T1000 (cell line): ENCODE measurements around the gene MC3R.

Experiments
- DNase-seq: peaks from one replicate; lab custom pipeline; 2025; ENCODE audit warnings: mixed read lengths; lab: John Stamatoyannopoulos, UW

Gene MC3R

DNA sequence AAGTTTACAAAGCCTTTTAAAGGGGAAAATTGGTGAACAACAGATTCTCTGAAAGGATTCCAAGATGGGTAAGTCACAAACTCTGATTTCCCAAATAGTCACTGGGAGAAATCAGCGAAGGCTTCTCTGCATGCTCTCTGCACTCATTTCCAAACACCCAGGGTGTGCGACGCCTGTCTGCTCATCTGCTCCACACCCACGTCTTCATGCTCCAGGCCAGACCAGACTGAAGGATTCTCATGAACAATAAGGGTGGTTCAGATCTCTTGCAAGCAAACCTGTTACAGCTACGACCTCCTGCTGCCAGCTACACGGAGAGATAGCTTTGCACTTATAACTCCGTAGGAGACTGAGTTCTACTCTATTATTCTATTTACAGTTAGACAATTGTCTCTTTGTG is 1.4 kb downstream of the MC3R start:
- no peak for DNase-seq

DNA sequence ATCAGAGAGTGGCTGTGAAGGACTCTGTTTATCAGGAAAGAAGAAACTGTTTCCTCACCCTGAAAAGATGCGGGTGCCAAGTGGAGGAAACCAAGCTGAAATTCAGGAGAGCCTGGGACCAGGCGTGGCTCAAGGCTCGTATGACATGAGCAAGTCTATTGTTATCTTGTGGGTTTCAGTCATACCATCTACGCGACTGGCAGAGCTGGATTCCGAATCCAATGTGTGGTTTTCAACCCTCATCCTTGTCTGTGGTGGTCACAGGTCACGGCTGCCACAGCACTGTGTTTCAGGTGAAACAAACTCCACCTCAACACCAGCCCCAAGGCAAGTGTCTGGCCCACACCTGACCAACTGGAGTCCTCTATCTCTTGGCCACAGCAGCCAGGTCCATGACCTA is 9.1 kb downstream of the MC3R start:
- DNase-seq: no peak

DNA sequence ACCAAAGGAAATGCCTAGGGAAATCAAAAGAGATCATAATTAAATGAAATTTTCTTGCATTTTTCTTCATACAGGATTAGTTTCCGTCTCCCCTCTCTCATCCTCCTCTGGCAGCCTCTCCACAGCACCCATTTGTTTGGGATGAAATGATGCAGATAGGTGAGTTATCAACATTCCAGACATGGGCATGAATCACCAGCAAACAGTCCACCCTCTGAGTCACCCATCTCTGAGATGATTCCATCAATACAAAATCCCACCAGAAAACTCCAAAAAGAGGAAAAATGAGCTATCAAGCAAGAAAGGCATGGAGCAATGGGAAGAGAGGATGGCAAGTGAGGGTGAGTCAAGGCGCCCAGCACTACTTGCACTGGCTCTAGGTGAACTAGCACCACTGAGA is 11.4 kb downstream of the MC3R start:
- no peak for DNase-seq

DNA sequence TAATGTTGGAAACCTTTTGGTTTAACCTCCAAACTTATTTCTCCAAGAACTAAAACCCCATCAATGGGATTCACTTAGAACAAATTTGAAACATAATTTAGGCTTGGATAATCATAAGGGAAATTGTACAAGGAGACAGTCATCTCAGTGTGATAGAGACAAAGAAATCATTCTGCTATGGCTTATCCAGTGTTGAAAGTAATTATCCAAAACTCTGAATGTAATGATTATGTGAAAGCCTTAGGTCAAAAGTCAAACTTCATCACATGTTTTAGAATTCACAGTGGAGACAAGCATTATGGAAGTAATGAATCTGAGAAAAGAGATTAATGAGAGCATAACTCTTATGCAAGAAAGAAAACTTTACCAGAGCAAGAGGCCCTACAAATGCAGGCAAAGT is 20.0 kb downstream of the MC3R start:
- no peak for DNase-seq

DNA sequence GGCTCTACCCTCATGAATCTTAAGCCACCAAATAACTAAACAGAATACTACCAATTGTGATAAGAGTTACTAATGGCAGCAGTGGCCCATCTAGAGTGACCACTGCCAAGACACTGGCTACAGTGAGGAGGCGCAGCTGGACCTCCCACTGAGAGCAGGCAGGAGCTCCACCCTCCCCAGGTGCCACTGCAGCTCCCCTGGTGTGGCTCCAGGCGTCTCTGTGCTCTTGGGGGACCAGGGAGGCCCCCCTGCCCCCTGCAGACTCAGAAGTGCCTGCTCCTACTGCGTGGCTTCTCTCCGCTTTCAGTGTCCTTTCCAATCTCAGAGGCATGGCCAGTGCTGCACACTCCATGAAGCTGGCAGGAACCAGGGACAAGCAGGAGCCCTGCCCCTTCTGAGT is 23.4 kb downstream of the MC3R start:
- DNase-seq: no peak

DNA sequence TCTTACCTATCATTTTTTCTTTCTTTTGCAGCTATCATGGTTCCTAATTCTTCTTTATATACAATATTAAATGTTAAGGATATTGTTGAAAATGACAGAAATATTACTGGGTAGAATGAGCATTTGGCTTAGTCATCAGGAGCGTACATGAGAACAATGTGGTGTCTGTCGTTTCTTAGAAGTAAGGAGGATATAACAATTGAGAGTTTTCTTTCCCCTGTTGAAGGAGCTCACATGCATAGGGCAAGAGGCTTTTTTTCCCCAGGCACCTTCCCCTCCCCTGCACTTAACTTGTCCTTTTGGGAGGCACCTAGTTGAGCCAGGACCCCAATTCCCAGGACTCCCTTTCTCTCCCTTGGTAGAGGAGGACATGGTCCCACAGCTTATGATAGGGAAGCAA is 25.0 kb downstream of the MC3R start:
- no peak for DNase-seq

DNA sequence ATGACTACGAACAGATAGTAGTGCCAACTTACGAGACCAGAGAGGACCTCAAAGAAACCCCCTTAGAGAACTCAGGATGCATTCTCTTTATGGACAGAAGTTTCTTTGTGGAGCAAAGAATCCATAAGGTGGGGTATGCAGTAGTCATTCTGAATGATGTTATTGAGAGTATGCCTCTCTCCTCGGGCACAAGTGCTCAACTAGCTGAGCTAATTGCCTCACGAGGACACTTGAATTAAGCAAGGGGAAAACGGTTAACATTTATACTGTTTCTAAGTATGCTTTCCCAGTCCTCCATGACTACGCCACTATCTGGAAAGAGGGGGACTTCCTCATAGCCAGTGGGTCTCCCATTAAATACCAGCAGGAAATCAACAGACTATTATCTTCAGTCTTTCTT is 25.6 kb downstream of the MC3R start:
- DNase-seq: no peak

DNA sequence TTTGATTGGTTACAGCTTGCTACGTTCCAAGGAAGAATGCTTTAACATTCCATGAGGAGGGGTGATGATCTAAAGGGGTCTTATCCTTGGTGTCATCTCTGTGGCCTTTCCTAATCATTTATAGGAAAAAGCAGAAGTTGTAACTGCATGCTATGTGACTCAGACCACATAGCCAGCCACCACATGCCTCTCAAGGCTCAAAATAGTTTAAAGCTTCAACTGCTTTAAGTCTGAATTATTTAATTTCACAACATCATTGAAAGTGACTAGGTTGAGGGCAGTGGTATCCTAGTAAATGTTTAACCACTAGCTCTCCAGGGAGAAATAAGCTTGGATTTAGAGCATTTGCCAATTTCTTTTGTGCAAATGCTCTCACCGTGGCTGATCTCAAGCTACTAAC is 29.7 kb downstream of the MC3R start:
- DNase-seq: no peak

DNA sequence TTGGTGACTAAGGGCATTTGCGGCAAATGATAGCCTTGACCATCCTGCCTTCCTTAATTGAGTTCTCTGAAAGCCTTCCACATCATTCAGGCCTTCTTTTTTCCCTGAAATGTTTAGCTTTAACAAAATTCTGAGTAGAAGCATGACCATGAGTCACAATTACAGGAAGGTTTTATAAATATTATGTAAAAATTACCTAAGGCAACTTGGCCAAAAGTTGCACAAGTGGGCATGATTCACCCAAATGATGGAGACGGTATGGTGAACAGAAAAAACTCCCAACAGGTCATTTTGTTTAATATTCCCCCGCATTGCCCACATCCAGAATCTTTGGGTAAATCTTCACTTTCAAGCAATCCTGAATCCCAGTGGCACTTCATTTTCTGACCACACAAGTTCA is 37.0 kb downstream of the MC3R start:
- no peak for DNase-seq

DNA sequence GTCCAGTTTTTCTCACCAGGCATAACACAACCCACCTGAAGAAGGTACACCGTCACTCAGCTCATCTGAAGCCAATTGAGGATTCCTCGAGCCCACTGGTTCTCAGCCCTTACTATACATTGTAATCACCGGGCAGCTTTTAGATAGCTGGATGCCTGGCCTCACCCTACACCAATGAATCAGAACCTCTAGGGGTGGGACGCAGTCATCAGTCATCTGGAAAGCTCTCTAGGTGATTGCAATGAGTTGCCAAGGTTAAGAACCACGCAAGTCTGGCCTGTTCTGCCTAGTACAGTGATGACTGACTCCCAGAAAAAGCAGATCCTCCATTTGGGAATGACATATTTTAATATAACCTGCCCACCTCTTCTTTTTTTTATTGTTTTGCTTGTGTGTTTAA is 41.1 kb downstream of the MC3R start:
- no peak for DNase-seq

DNA sequence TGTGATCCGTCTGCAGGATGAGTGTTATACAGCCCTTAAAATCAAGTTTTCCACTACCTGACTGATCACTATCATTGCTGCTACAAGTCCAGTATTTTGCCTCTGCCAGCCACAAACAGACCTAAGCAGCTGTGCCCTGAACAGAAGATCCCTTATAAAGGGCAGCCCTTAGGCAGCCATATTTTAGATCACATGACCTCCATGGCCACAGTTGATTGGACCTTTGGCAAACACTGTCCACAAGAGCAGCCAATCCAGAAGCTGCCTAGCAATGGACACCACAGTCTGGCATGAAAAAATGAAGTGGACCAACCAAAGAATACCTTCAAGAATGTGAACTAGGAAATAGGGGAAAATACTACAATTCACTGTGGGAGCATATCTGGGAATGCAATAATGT is 50.8 kb downstream of the MC3R start:
- no peak for DNase-seq
